ENCODE data around the gene CCDC197.
A peak's percentile ranks its signal among the peaks of the same experiment; 100 is the strongest.

CCDC197 gene

GRCh38 chr14:93997082-93997481 is at the start of gene CCDC197:
Gene CCDC197 (plus strand): TSS chr14:93997301. CDS start chr14:93998132, 831 bp downstream.
- DNase-seq = no peak

GRCh38 chr14:93949511-93950075 is 47.5 kb upstream of the CCDC197 start:
- DNase-seq = no peak

- no peak for DNase-seq
Measured at GRCh38 chr14:93950948-93951634, 46.0 kb upstream of the CCDC197 start.

- DNase-seq = no peak
Measured at GRCh38 chr14:93951635-93952540, 45.2 kb upstream of the CCDC197 start.

- DNase-seq = no peak
Measured at GRCh38 chr14:93952829-93953228, 44.3 kb upstream of the CCDC197 start.

- no peak for DNase-seq
Measured at GRCh38 chr14:93953263-93953662, 43.8 kb upstream of the CCDC197 start.

GRCh38 chr14:93953739-93954515 is 43.2 kb upstream of the CCDC197 start:
- no peak for DNase-seq

- no peak for DNase-seq
Measured at GRCh38 chr14:93954516-93954830, 42.6 kb upstream of the CCDC197 start.

- peak; percentile 72 for DNase-seq
Measured at GRCh38 chr14:93954900-93955849, 41.9 kb upstream of the CCDC197 start.

- DNase-seq = no peak
Measured at GRCh38 chr14:93955850-93956481, 41.1 kb upstream of the CCDC197 start.

- DNase-seq = no peak
Measured at GRCh38 chr14:93956514-93957332, 40.4 kb upstream of the CCDC197 start.

GRCh38 chr14:93957333-93957710 is 39.8 kb upstream of the CCDC197 start:
- DNase-seq = no peak

GRCh38 chr14:93957751-93958566 is 39.1 kb upstream of the CCDC197 start:
- no peak for DNase-seq

- no peak for DNase-seq
Measured at GRCh38 chr14:93958567-93959238, 38.4 kb upstream of the CCDC197 start.

- peak; percentile 94 for DNase-seq
Measured at GRCh38 chr14:93959239-93960107, 37.6 kb upstream of the CCDC197 start.

GRCh38 chr14:93960108-93960475 is 37.0 kb upstream of the CCDC197 start:
- no peak for DNase-seq

- DNase-seq = no peak
Measured at GRCh38 chr14:93960774-93961438, 36.2 kb upstream of the CCDC197 start.
